Prostate gland (tissue), 2 donors: ENCODE measurements around the gene KNG1. TPM values are rescaled to one million over a fixed set of nuclear protein-coding genes. Genes with fewer than 3 reads are reported as not detected.

Experiments
- DNase-seq: peaks from one replicate; pipeline ENCODE4 v3.0.0-alpha.2; 2019; ENCODE audit warnings: low spot score
- H3K27ac ChIP-seq, 2 donors: fragments of 200-600 bp; sonication (generic); 2 replicates each; pipeline ENCODE4 v1.5.1; 2017 to 2019
- H3K27me3 ChIP-seq: fragments of 200-600 bp; sonication (generic); replicated peaks from 2 replicates; pipeline ENCODE4 v1.5.1; 2019; ENCODE audit not compliant: insufficient read depth
- H3K36me3 ChIP-seq, 2 donors: fragments of 200-600 bp; sonication (generic); 1 replicate in 1 of 2; 2 replicates in 1 of 2; pipeline versions ENCODE4 v1.5.1 to v1.8.1; 2017 to 2019
- H3K4me1 ChIP-seq: fragments of 200-600 bp; sonication (generic); replicated peaks from 2 replicates; pipeline ENCODE4 v1.5.1; 2019
- H3K4me3 ChIP-seq, 2 donors: fragments of 200-600 bp; sonication (generic); 2 replicates each; pipeline ENCODE4 v1.5.1; 2017 to 2019
- H3K9me3 ChIP-seq: fragments of 200-600 bp; sonication (generic); 2 replicates; pipeline ENCODE4 v1.5.1; 2017
- POLR2A ChIP-seq: fragments of 450-650 bp; IDR thresholded peaks from one replicate; pipeline ENCODE4 v1.6.1; 2016; ENCODE audit warnings: antibody characterized with exemption, mild to moderate bottlenecking
- POLR2AphosphoS5 ChIP-seq: sonication (generic); formaldehyde crosslinking; IDR thresholded peaks from one replicate; pipeline ENCODE4 v1.6.1; 2017; ENCODE audit warnings: antibody characterized with exemption
- WGBS: methylation state at CpG from one replicate; pipeline ENCODE4 v1.1.5; 2018; 5-methylcytosine and 5-hydroxymethylcytosine counted together
- intact Hi-C: fragments of 100-400 bp; cut with DNase I; formaldehyde crosslinking; loops from one replicate; pipeline ENCODE4 v1.14.2; 2022
- total RNA-seq, 2 donors: library from RNA; depleted of rRNA; stranded (reverse); fragments of >200 nt; gene quantifications; one replicate each; pipeline ENCODE4 v1.1.0, GENCODE V29; 2016
- TF ChIP-seq, protein P1 (sequence below), 4 experiments: fragments of 200-600 bp in 2 of 4; fragments of 450-650 bp in 2 of 4; sonication (generic) in 2 of 4; IDR thresholded peaks; 1 replicate in 3 of 4; 2 replicates in 1 of 4; pipeline ENCODE4 v1.5.1; 2016 to 2019; ENCODE audit warnings: antibody characterized with exemption in 4 of 4, mild to moderate bottlenecking in 2 of 4, moderate library complexity in 2 of 4

The KNG1 gene
- total RNA-seq, 2 donors from 2014 or later: 0.91 TPM; not detected in 1

DNA sequence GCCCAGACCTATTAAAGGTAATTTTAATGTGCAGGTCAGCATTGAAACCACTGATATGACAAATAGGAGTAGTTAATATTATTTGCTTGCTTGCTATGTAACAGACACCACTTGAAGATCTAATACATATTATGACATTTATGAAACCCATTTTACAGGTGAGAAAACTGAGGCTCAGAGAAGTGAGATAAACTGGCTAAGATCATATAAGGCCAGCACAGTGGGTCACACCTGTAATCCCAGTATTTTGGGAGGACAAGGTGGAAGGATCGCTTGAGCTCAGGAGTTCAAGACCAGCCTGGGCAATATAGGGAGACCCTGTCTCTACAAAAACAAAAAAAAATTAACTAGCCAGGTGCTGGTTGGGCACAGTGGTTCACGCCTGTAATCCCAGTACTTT is 33.2 kb downstream of the KNG1 start:
- H3K4me1 ChIP-seq: no peaks in the 10 kb centered on the region
- TF ChIP-seq, protein P1, sequence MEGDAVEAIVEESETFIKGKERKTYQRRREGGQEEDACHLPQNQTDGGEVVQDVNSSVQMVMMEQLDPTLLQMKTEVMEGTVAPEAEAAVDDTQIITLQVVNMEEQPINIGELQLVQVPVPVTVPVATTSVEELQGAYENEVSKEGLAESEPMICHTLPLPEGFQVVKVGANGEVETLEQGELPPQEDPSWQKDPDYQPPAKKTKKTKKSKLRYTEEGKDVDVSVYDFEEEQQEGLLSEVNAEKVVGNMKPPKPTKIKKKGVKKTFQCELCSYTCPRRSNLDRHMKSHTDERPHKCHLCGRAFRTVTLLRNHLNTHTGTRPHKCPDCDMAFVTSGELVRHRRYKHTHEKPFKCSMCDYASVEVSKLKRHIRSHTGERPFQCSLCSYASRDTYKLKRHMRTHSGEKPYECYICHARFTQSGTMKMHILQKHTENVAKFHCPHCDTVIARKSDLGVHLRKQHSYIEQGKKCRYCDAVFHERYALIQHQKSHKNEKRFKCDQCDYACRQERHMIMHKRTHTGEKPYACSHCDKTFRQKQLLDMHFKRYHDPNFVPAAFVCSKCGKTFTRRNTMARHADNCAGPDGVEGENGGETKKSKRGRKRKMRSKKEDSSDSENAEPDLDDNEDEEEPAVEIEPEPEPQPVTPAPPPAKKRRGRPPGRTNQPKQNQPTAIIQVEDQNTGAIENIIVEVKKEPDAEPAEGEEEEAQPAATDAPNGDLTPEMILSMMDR (IDR thresholded peaks at IDR 0.05): no peak
- TF ChIP-seq POLR2A (no peak), POLR2AphosphoS5 (no peak)
- no peak overlapping the region for H3K27ac ChIP-seq
- H3K36me3 ChIP-seq: no peaks in the 10 kb centered on the region
- intact Hi-C loops: no loop called here
- no peaks in the 10 kb centered on the region for H3K27me3 ChIP-seq
- WGBS: 85% methylated on average over 2 of the region's 2 CpGs
- no peaks in the 10 kb centered on the region for H3K9me3 ChIP-seq
- H3K4me3 ChIP-seq: no peak overlapping the region
- no peak for DNase-seq

DNA sequence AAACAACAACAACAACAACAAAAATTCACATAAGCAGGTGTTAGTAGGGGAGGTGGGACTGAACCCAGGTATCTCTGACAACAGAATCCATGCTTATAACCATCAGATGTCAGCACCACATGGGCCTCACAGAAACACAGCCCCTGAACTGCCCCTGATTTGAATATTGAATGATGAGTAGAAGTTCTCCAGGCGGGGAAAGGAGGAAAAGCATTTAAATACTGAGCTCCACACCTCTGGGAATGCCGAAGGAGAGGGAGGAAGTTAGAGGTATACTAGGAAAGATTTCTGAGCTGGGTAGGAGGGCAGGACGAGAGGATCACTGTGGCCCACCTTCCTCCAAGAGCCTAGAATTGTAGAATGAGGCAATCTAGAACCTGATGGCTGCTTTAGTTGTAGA is 34.3 kb downstream of the KNG1 start:
- Histone ChIP-seq H3K27me3 (no peaks in the 10 kb centered on the region), H3K27ac (no peak overlapping the region), H3K36me3 (no peaks in the 10 kb centered on the region), H3K4me3 (no peak overlapping the region), H3K9me3 (no peaks in the 10 kb centered on the region), H3K4me1 (no peaks in the 10 kb centered on the region)
- TF ChIP-seq, protein P1 (IDR thresholded peaks at IDR 0.05): no peak
- TF ChIP-seq POLR2A (no peak), POLR2AphosphoS5 (no peak)
- 84% methylated on average over 3 of the region's 3 CpGs for WGBS
- DNase-seq: no peak
- intact Hi-C loops: no loop called here

DNA sequence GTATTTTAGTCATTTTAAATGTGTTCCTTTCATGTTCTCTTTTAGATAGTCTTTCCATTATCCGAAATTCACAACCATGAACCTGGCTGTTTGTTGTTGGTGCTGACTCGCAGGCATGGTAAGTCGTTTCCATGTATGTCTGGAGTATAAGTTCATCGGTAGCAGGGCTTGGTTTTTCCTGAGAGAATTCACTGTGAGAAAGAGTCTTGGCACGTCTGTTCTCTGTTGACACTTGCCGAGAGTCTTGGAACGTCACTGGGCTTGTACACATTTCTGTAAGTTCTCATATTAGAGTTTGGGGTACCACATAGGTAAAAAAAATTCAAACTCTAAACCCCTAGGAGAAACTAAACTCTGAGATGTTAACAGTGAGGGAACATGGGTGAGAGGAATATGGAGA is 36.8 kb downstream of the KNG1 start:
- no peak for DNase-seq
- no peaks in the 10 kb centered on the region for H3K36me3 ChIP-seq
- TF ChIP-seq POLR2A (no peak), POLR2AphosphoS5 (no peak)
- TF ChIP-seq, protein P1 (IDR thresholded peaks at IDR 0.05): no peak
- no peaks in the 10 kb centered on the region for H3K4me1 ChIP-seq
- H3K9me3 ChIP-seq: no peaks in the 10 kb centered on the region
- H3K27me3 ChIP-seq: no peaks in the 10 kb centered on the region
- intact Hi-C loops: no loop called here
- 64% methylated on average over 7 of the region's 7 CpGs for WGBS
- H3K27ac ChIP-seq: no peak overlapping the region
- H3K4me3 ChIP-seq: no peak overlapping the region

DNA sequence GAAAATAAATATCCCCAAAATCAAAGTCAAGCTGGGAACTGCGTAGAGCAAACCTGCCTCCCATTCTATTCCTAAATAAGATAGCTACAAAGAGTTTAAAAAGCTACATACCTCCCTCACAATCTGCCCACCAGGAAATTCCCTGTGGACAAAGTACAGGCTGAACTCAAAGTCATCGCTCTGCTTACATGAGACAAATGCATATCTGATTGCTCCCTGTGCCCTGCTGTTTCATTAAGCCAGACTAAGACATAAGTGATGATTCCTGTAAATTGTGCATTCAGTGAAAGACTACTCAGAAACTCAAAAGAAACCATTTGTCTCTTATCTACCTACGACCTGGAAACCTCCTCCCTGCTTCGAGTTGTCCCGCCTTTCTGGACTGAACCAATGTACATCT is 37.7 kb downstream of the KNG1 start:
- 88% methylated on average over 5 of the region's 5 CpGs for WGBS
- intact Hi-C loops: no loop called here
- no peak for DNase-seq

DNA sequence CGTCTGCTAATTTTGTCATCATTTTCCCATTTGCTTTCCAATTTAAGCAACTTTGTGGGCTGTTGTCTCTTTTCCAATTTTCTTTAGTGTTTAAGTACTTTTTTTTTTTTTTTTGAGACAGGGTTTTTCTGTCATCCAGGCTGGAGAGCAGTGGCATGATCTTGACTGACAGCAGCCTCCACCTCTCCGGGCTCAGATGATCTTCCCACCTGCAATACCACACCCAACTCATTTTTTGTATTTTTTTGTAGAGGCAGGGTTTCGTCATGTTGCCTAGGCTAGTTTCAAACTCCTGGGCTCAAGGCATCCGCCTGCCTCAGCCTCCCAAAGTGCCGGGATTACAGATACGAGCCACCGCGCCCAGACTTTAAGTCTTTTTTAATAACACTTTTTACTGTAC is 40.1 kb downstream of the KNG1 start:
- DNase-seq: no peak
- whole genome bisulfite sequencing: 75% methylated on average over 8 of the region's 8 CpGs
- Histone ChIP-seq H3K27me3 (no peaks in the 10 kb centered on the region), H3K36me3 (no peaks in the 10 kb centered on the region), H3K4me3 (no peak overlapping the region), H3K27ac (no peak overlapping the region), H3K9me3 (no peaks in the 10 kb centered on the region), H3K4me1 (no peaks in the 10 kb centered on the region)
- intact Hi-C loops: no loop called here
- TF ChIP-seq POLR2A (no peak), POLR2AphosphoS5 (no peak)
- TF ChIP-seq, protein P1 (IDR thresholded peaks at IDR 0.05): no peak

More for the DNA sequence above, 37.7 kb downstream of the KNG1 start:
- Histone ChIP-seq H3K36me3 (no peaks in the 10 kb centered on the region), H3K4me3 (no peak overlapping the region), H3K27ac (no peak overlapping the region), H3K27me3 (no peaks in the 10 kb centered on the region), H3K9me3 (no peaks in the 10 kb centered on the region), H3K4me1 (no peaks in the 10 kb centered on the region)
- TF ChIP-seq, protein P1 (IDR thresholded peaks at IDR 0.05): no peak
- TF ChIP-seq POLR2AphosphoS5: no peak
- no peak for TF ChIP-seq POLR2A
